ENCODE data around the gene ANKRD23.

DNA sequence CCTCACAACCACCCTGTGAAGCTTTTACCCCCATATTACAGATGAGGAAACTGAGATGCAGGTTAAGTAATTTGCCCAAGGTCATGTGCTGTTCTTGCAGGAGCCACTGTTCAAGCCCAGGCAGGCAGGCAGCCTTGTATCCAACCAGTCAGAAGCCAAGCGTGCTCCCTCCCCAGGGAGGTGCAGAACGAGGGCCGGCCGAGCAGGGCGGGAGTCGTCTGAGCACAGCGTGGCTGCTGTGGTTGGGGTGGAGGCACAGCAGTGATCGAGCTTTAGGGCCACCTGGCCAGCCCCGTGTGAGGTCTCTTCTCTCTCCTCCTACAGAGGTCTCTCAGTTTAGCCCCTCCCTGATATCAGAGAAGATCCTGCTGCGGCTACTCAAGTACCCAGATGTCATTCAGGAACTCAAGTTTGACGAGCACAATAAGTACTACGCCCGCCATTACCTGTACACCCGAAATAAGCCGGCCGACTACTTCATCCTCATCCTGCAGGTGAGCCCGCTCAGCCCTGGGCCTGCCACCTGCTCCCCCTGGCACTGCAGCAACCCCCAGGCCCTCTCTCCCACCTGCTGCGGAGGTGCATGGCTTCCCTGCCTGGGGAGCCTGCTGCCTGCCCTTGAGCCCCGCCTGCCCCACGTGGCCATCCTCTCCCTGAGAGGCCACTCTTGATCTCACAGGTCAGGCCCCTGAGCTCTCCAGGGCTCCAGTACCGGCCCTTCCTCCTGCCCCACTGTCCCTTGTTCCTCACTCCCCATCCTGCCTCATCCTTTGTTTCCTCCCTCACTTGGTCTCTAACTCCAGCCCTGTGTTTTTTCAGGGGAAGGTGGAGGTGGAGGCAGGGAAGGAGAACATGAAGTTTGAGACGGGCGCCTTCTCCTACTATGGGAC, 44.8 kb downstream of the ANKRD23 start:
- TF ChIP-seq CTCF (conservative IDR thresholded peaks at IDR 0.05; ENCODE audit: low read depth, low read length) (no peak), POLR2A (IDR thresholded peaks at IDR 0.05; ENCODE audit: low read depth, low read length) (no peak), MXI1 (IDR thresholded peaks at IDR 0.05; ENCODE audit: borderline replicate concordance, low read depth, low read length) (no peak)
- TF ChIP-seq, protein P1, sequence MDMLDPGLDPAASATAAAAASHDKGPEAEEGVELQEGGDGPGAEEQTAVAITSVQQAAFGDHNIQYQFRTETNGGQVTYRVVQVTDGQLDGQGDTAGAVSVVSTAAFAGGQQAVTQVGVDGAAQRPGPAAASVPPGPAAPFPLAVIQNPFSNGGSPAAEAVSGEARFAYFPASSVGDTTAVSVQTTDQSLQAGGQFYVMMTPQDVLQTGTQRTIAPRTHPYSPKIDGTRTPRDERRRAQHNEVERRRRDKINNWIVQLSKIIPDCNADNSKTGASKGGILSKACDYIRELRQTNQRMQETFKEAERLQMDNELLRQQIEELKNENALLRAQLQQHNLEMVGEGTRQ (IDR thresholded peaks at IDR 0.05; ENCODE audit: low read depth, low read length), result no peak

Data from IMR-90 (cell line).